ENCODE data around the gene FADS3.

- TF ChIP-seq POLR2A (IDR thresholded peaks at IDR 0.05), result no peak
- TF ChIP-seq EP300 (IDR thresholded peaks at IDR 0.05), result no peak
These were observed 20.6 kb upstream of the FADS3 start for GRCh38 chr11:61911701-61912529.

Measured in ovary (tissue), 1 donor.